Pericardium fibroblast (primary cell): ENCODE measurements around the gene FAM185A. TPM values are rescaled to one million over a fixed set of nuclear protein-coding genes. Genes with fewer than 3 reads are reported as not detected.

Experiments
- total RNA-seq: library from RNA; depleted of rRNA; stranded (reverse); fragments of >200 nt; gene quantifications from 2 replicates; pipeline ENCODE4 v1.2.3, GENCODE V29; 2015

FAM185A gene
- 2.3 and 4.0 TPM in 2 replicates for total RNA-seq

GRCh38 chr7:102748605-102749444 is at the start of gene FAM185A:
TSS of gene FAM185A (plus strand) at chr7:102748999. CDS start at chr7:102749208, 209 bp downstream.

Other genes with a start within 250 kb of the FAM185A start
- gene RASA4B, start 231.2 kb upstream of the FAM185A start, total RNA-seq: 1.8 and 10.6 TPM in 2 replicates
- 0.09 and 0.35 TPM in 2 replicates for gene UPK3BL2, start 205.3 kb upstream of the FAM185A start, total RNA-seq
- gene SPDYE2, start 197.8 kb upstream of the FAM185A start, total RNA-seq: not detected in 2 replicates
- gene POLR2J3, start 176.4 kb upstream of the FAM185A start, total RNA-seq: 4.1 and 13.4 TPM in 2 replicates
- gene RASA4, start 132.2 kb upstream of the FAM185A start, total RNA-seq: 6.0 and 9.3 TPM in 2 replicates
- 20.4 and 22.5 TPM in 2 replicates for gene UPK3BL1, start 106.2 kb upstream of the FAM185A start, total RNA-seq
- gene SPDYE2B, start 98.7 kb upstream of the FAM185A start, total RNA-seq: not detected in 2 replicates
- gene POLR2J2, start 77.3 kb upstream of the FAM185A start, total RNA-seq: 0.23 TPM in 1 of 2 replicates, not detected in the other
- 76.1 and 264 TPM in 2 replicates for gene LRRC17, start 164.0 kb downstream of the FAM185A start, total RNA-seq